ENCODE measurements around the gene SP110. TPM values are rescaled to one million over a fixed set of nuclear protein-coding genes. Genes with fewer than 3 reads are reported as not detected.

The SP110 gene
- total and polyA plus RNA-seq, 3 donors from 2014 or later: 7.5 to 17.7 (median 15.3) TPM

DNA sequence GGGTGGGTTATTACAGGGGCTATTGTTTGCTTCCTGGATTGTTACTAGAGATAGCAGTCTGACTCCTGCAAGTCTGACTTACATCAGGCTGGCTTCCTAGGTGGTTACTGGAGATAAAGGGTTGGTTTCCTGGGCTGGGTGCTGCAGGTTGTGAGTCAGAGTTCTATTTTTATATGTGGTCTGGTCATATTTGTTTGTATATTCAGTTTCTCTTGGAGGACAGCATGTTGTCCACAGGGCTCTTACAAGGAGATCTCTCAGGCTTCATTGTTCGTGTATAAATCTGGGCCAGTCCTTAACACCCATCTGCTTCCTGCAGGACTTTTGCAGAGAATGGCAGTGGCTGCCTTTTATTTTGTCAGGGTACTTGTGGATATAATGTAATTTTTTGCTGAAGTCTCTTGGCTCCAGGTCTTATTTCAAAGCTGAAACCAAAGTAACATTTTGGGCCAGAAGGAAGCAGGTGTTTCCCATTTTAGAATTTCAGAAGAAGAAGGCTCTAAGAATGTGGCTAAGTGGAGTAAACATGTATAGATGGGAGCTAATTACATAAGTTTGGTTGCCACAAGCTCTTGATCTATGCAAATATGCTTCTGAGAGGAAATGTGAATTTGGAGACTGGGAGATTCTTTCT lies 85.2 kb downstream of the SP110 start:
- Histone ChIP-seq H3K27ac (no peak overlapping the region), H3K27me3 (no peaks in the 10 kb centered on the region), H3K4me3 (no peak overlapping the region), H3K36me3 (ENCODE audit: low read depth, missing control alignments) (no peaks in the 10 kb centered on the region), H3K9me3 (no peaks in the 10 kb centered on the region), H3K4me1 (peaks cover 6% of the 10 kb centered on the region)
- DNase-seq: no peak
- intact Hi-C loops (cut with DNase I; ENCODE audit: low total_unique reads): no loop called here
- TF ChIP-seq CTCF (IDR thresholded peaks at IDR 0.05) (no peak), POLR2A (IDR thresholded peaks at IDR 0.05) (no peak)
- 52 to 86% methylated on average over 1 of the region's 1 CpG for WGBS, 2 donors

- no peak for TF ChIP-seq CTCF (IDR thresholded peaks at IDR 0.05)
- no peak for TF ChIP-seq POLR2A (IDR thresholded peaks at IDR 0.05)
- Histone ChIP-seq H3K27ac (peak overlapping the region; percentile 55 to 88), H3K36me3 (ENCODE audit: low read depth, missing control alignments) (no peaks in the 10 kb centered on the region), H3K27me3 (no peaks in the 10 kb centered on the region), H3K9me3 (no peaks in the 10 kb centered on the region), H3K4me3 (no peak overlapping the region), H3K4me1 (peaks cover 6% of the 10 kb centered on the region)
- intact Hi-C loops (cut with DNase I; ENCODE audit: low total_unique reads): no loop called here
- 28 to 46% methylated on average over 4 of the region's 4 CpGs for WGBS, 2 donors
- DNase-seq: no peak
These were observed 88.4 kb downstream of the SP110 start for GRCh38 chr2:230131366-230131765.

GRCh38 chr2:230130668-230131364 lies 89.0 kb downstream of the SP110 start:
- TF ChIP-seq POLR2A (IDR thresholded peaks at IDR 0.05) (no peak), CTCF (IDR thresholded peaks at IDR 0.05) (no peak)
- Histone ChIP-seq H3K27me3 (no peaks in the 10 kb centered on the region), H3K36me3 (ENCODE audit: low read depth, missing control alignments) (no peaks in the 10 kb centered on the region), H3K9me3 (no peaks in the 10 kb centered on the region), H3K27ac (peak overlapping the region; percentile 55 to 88), H3K4me1 (peaks cover 6% of the 10 kb centered on the region), H3K4me3 (no peak overlapping the region)
- peak; percentile 76 for DNase-seq
- intact Hi-C loops (cut with DNase I; ENCODE audit: low total_unique reads): no loop called here
- WGBS, 2 donors: 37 to 39% methylated on average over 11 of the region's 11 CpGs

DNA sequence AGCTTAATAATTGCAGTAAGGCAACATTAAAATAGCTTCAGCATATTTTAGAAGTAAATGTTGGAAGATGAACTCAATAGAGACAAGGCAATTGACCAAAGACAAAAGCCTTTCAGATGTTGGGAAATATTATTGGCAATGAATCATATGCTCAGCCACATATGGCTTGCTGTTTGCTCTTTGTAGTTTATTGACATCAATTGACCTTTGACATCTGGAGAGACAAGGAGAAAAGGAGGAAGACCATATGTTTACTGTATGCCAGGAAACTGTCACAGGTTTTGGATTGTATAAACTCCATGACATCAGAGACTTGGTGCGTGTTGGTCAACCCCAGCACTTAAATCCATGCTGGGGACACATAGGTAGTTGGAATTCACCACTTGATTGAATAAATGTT lies 90.4 kb downstream of the SP110 start:
- TF ChIP-seq CTCF (IDR thresholded peaks at IDR 0.05) (no peak), POLR2A (IDR thresholded peaks at IDR 0.05) (no peak)
- Histone ChIP-seq H3K36me3 (ENCODE audit: low read depth, missing control alignments) (no peaks in the 10 kb centered on the region), H3K27me3 (no peaks in the 10 kb centered on the region), H3K9me3 (no peaks in the 10 kb centered on the region), H3K4me3 (no peak overlapping the region), H3K4me1 (peaks cover 6% of the 10 kb centered on the region), H3K27ac (no peak overlapping the region)
- intact Hi-C loops (cut with DNase I; ENCODE audit: low total_unique reads): no loop called here
- DNase-seq: no peak
- 92 to 96% methylated on average over 1 of the region's 1 CpG for WGBS, 2 donors
